NB4 (cell line): ENCODE results near the gene SOX21.

Experiments
- CTCF ChIP-seq: IDR thresholded peaks from one replicate; pipeline ENCODE4 v1.5.1; 2012; ENCODE audit warnings: low read depth, low read length
- MAX ChIP-seq: IDR thresholded peaks from 2 replicates; pipeline ENCODE4 v1.6.1; 2011; ENCODE audit warnings: low read depth, low read length
- MYC ChIP-seq: IDR thresholded peaks from 2 replicates; pipeline ENCODE4 v1.6.1; 2011; ENCODE audit warnings: low read depth, low read length
- POLR2A ChIP-seq: IDR thresholded peaks from 2 replicates; pipeline ENCODE4 v1.6.1; 2011; ENCODE audit warnings: mild to moderate bottlenecking; ENCODE audit not compliant: insufficient read length; ENCODE audit errors: extremely low read depth

- TF ChIP-seq CTCF, result no peak
- no peak for TF ChIP-seq POLR2A
- no peak for TF ChIP-seq MYC
- TF ChIP-seq MAX, result no peak
Measured at GRCh38 chr13:94709001-94709834, 3.1 kb downstream of the SOX21 start.
